ENCODE data around the gene VPS52.
"Not testable (repeated sequence)": the region's sequence is repeated elsewhere in the genome, so short reads cannot be mapped to it uniquely, and the experiment has no call there.

The VPS52 gene

GRCh38 chr6:33299237-33299944 lies 27.7 kb upstream of the VPS52 start:
- DNase-seq: peak; percentile 89 to 93

GRCh38 chr6:33298773-33299236 lies 27.1 kb upstream of the VPS52 start, which contains the start of gene RGL2:
Gene RGL2 (minus strand): TSS chr6:33298942. CDS start chr6:33298610, 332 bp downstream.
- peak; percentile 62 to 74 for DNase-seq

- DNase-seq: peak in 1 of 2 experiments; percentile 36
These were observed 26.5 kb upstream of the VPS52 start for GRCh38 chr6:33297956-33298772.

GRCh38 chr6:33297406-33297955 lies 25.8 kb upstream of the VPS52 start:
- no peak for DNase-seq

GRCh38 chr6:33296797-33297405 lies 25.2 kb upstream of the VPS52 start:
- DNase-seq: no peak

- no peak for DNase-seq
These were observed 24.1 kb upstream of the VPS52 start for GRCh38 chr6:33295621-33296369.

- DNase-seq: no peak
These were observed 22.6 kb upstream of the VPS52 start for GRCh38 chr6:33294086-33294823.

GRCh38 chr6:33292996-33293682 lies 21.5 kb upstream of the VPS52 start:
- no peak for DNase-seq

- DNase-seq: no peak
These were observed 18.8 kb upstream of the VPS52 start for GRCh38 chr6:33290459-33290858.

- no peak for DNase-seq
These were observed 18.2 kb upstream of the VPS52 start for GRCh38 chr6:33289784-33290315.

- DNase-seq: peak; percentile 62 to 86
These were observed 17.5 kb upstream of the VPS52 start, which contains the start of the genes PFDN6 and WDR46 for GRCh38 chr6:33288921-33289783. Gene PFDN6 (plus strand): TSS chr6:33289601. CDS start chr6:33289857, 256 bp downstream. Gene WDR46 (minus strand): TSS chr6:33289239. CDS start chr6:33289170, 69 bp downstream.

GRCh38 chr6:33288141-33288920 lies 16.7 kb upstream of the VPS52 start:
- DNase-seq: no peak

GRCh38 chr6:33286946-33287914 lies 15.6 kb upstream of the VPS52 start:
- no peak for DNase-seq

GRCh38 chr6:33285214-33285613 lies 13.5 kb upstream of the VPS52 start:
- not testable (repeated sequence) for DNase-seq

- DNase-seq: no peak
These were observed 8.9 kb upstream of the VPS52 start for GRCh38 chr6:33280539-33280938.

GRCh38 chr6:33279971-33280511 lies 8.4 kb upstream of the VPS52 start:
- peak in 1 of 2 experiments; percentile 20 for DNase-seq

GRCh38 chr6:33279257-33279695 lies 7.6 kb upstream of the VPS52 start:
- DNase-seq: no peak
